Aorta (tissue), 5 donors: ENCODE results near the gene MAB21L1. TPM values are rescaled to one million over a fixed set of nuclear protein-coding genes. Genes with fewer than 3 reads are reported as not detected.

ENCODE experiments used
- ATAC-seq: fragments of 200-7000 bp; cut with Tn5 transposase; one replicate; pipeline ENCODE4 v1.9.1; 2022; ENCODE audit warnings: moderate library complexity; ENCODE audit not compliant: low FRiP score
- DNase-seq, 2 donors: peaks; one replicate each; pipeline ENCODE4 v3.0.0-alpha.2; 2020
- H3K27ac ChIP-seq, 2 donors: one replicate each; pipeline ENCODE4 v1.5.1; 2013; ENCODE audit warnings: low read length in 2 of 2, mild to moderate bottlenecking in 2 of 2, moderate library complexity in 2 of 2, control low read depth in 1 of 2, inconsistent platforms in 1 of 2, low read depth in 1 of 2
- H3K27me3 ChIP-seq, 2 donors: one replicate each; pipeline ENCODE4 v1.6.1; 2013; ENCODE audit warnings: control low read depth in 1 of 2, low read length in 1 of 2, mild to moderate bottlenecking in 1 of 2, moderate library complexity in 1 of 2; ENCODE audit not compliant: insufficient read depth in 2 of 2, control insufficient read depth in 1 of 2
- H3K36me3 ChIP-seq, 2 donors: one replicate each; pipeline ENCODE4 v1.6.1; 2013; ENCODE audit warnings: control low read depth in 1 of 2, low read length in 1 of 2, mild to moderate bottlenecking in 1 of 2; ENCODE audit not compliant: insufficient read depth in 2 of 2, control insufficient read depth in 1 of 2
- H3K4me1 ChIP-seq, 2 donors: one replicate each; pipeline ENCODE4 v1.6.1; 2013; ENCODE audit warnings: low read length in 2 of 2, control low read depth in 1 of 2, mild to moderate bottlenecking in 1 of 2, moderate library complexity in 1 of 2; ENCODE audit not compliant: insufficient read depth in 2 of 2, control insufficient read depth in 1 of 2
- H3K4me3 ChIP-seq, 2 donors: one replicate each; pipeline ENCODE4 v1.5.1; 2013; ENCODE audit warnings: low read length in 2 of 2, control low read depth in 1 of 2, mild to moderate bottlenecking in 1 of 2
- H3K9me3 ChIP-seq: one replicate; pipeline ENCODE4 v1.6.1; 2013; ENCODE audit warnings: mild to moderate bottlenecking, low read length; ENCODE audit not compliant: control insufficient read depth
- WGBS, 2 donors: extraction: QIAGEN DNeasy Blood & Tissue Kit; methylation state at CpG; one replicate each; pipeline ENCODE4 v1.1.7; 2013; 5-methylcytosine and 5-hydroxymethylcytosine counted together
- intact Hi-C, 2 donors: fragments of 100-400 bp; cut with DNase I; formaldehyde crosslinking; loops; one replicate each; pipeline versions ENCODE4 v1.14.2 to v1.15.0; 2022
- polyA plus RNA-seq, 2 donors: library from polyadenylated mRNA; stranded (reverse); fragments of 200-250 nt; gene quantifications; one replicate each; pipeline ENCODE4 v1.2.3, GENCODE V29; 2013
- total RNA-seq, 2 donors: library from RNA; stranded (reverse); fragmentation: NEBNext Ultra II Directional; extraction: Animal tissue kit (Norgen Biotek cat#: 25700); gene quantifications; one replicate each; pipeline ENCODE4 v1.2.1, GENCODE V29; 2021
- donor health status: healthy with polysubstance abuse.
- donor health status: Bipolar disorder and iron deficiency.
- donor health status: DM: no; HTN: no; CAD: no.
- donor health status: DM: no; HTN: no; CAD: no.
- donor health status: DM: yes; HTN: yes; CAD: no.

MAB21L1 gene
- total and polyA plus RNA-seq, 4 donors: 0.32 to 0.38 (median 0.36) TPM; not detected in 1

DNA sequence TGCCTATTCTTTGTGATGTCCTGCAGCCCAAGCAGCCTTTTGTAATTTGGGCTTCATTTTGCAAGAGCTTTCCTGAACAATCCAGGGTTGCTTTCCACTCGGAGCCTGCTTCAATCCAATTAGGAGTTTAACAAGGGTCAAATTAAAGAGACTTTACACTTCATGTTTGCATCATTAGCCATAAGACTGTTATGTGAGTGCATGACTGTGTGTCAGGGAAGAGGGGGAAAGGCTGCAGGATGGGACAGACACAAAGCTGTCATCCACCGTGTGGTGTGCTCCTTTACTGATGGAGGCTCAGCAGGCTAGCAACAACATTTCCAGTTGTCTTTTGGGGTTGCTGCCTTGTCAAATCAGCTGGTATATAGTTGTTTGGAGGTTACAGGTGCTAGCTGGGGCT is 23.7 kb upstream of the MAB21L1 start:
- Histone ChIP-seq H3K27ac (no peak overlapping the region), H3K4me3 (no peak overlapping the region), H3K36me3 (no peaks in the 10 kb centered on the region), H3K9me3 (no peaks in the 10 kb centered on the region), H3K4me1 (no peaks in the 10 kb centered on the region), H3K27me3 (no peaks in the 10 kb centered on the region)
- 77 to 80% methylated on average over 2 of the region's 2 CpGs for WGBS, 2 donors
- ATAC-seq (no peak), DNase-seq (no peak)
- intact Hi-C loops: no loop called here

DNA sequence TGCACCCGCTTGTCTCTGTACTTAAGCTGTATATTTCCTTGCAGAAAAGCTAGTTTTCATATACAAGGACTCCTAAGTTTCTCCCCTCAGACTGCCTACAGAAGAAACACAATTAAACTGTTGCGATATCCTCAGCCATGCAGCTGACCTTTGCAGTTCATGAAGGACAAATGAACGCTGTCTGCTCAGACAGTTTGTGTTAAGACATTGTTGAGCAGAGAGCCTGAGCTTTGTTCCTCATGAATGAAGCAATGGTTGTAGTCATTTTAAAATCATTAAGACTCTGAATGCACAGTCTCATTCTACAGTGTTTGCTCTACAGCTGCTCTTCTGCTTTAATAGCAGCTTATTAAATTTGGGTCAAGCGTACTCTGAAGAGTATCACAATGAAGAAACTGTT is 23.2 kb upstream of the MAB21L1 start:
- Histone ChIP-seq H3K27me3 (no peaks in the 10 kb centered on the region), H3K4me1 (no peaks in the 10 kb centered on the region), H3K4me3 (no peak overlapping the region), H3K27ac (no peak overlapping the region), H3K9me3 (no peaks in the 10 kb centered on the region), H3K36me3 (no peaks in the 10 kb centered on the region)
- ATAC-seq (no peak), DNase-seq (no peak)
- WGBS, 2 donors: 85 to 88% methylated on average over 4 of the region's 4 CpGs
- intact Hi-C loops: no loop called here

DNA sequence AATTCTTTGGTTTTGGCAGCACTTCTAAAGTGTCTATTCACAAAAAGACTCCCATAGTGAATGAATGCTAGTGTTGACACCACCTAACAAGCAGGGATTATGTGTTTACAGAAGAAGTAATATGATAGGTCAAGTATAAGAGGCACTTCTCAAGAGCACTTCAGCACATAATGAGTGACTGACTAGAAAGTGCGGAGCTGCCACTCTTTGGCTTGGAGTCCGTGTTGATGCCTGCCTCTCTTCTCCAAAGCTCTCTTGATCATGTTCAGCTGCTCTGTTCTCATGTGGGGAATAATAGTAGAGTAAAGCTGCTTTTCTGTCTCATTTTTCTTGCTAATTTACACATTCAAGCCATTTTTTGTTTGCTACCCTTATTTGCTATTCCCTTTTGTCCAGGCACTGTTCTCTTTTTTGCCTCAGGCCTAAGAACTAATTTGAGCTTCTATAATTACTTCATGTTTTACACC is 22.7 kb upstream of the MAB21L1 start:
- intact Hi-C loops: no loop called here
- no peaks in the 10 kb centered on the region for H3K36me3 ChIP-seq
- H3K4me3 ChIP-seq: no peak overlapping the region
- H3K4me1 ChIP-seq: no peaks in the 10 kb centered on the region
- DNase-seq: no peak
- H3K27ac ChIP-seq: no peak overlapping the region
- H3K9me3 ChIP-seq: no peaks in the 10 kb centered on the region
- H3K27me3 ChIP-seq: no peaks in the 10 kb centered on the region
- WGBS, 2 donors: 90% methylated on average over 2 of the region's 2 CpGs
- ATAC-seq: no peak

DNA sequence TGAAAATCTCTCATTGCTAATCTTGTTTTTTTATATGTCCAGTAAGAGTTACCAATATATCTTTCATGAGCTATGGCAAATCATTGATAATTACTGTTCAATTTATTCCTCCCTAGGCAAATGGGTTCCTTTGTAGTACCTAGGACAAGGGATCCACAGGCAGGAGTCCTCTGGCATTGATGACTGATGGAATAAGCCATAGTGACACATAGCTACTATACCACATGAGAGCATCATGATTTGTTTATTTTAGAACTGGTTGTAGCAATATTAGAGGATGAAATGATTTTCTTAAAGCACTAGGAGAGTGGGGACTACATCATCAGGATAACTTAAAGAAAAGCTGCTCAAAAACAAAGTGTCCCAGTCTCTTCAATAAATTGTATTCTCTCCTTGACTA is 21.7 kb upstream of the MAB21L1 start:
- Histone ChIP-seq H3K36me3 (no peaks in the 10 kb centered on the region), H3K4me3 (no peak overlapping the region), H3K4me1 (no peaks in the 10 kb centered on the region), H3K27me3 (no peaks in the 10 kb centered on the region), H3K9me3 (no peaks in the 10 kb centered on the region), H3K27ac (no peak overlapping the region)
- ATAC-seq (no peak), DNase-seq (no peak)
- intact Hi-C loops: no loop called here

DNA sequence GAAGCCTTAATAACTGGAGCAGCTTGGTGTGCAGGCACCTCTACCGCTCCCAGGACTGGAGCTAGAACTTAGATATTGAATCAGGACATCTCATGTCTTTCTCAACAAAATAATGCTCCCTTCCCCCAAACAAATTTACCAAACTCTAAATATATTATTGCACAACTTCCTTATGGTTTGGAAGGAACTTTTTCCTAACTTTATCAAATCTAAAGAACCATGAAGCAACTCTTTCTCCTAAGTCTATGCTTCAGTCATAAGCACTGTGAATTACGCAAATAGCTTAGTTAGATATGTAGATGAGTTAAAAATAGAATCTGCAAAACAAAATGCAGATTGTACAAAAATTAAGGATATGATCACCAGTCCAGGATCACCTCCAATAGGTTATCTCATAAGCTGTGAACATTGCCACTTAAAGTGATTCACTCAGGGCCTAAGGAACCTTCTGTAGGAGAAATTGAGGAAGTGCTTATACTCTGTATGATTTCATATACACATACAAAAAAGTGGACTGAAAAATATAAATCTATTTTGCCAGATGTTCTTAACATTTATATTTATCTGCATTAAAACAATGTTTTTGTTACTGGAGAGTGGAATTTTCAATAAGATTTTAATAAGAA is 20.4 kb upstream of the MAB21L1 start:
- WGBS, 2 donors: 92 to 96% methylated on average over 2 of the region's 2 CpGs
- no peak overlapping the region for H3K27ac ChIP-seq
- no peak overlapping the region for H3K4me3 ChIP-seq
- intact Hi-C loops: no loop called here
- no peaks in the 10 kb centered on the region for H3K36me3 ChIP-seq
- H3K9me3 ChIP-seq: no peaks in the 10 kb centered on the region
- H3K27me3 ChIP-seq: no peaks in the 10 kb centered on the region
- DNase-seq (no peak), ATAC-seq (no peak)
- no peaks in the 10 kb centered on the region for H3K4me1 ChIP-seq

DNA sequence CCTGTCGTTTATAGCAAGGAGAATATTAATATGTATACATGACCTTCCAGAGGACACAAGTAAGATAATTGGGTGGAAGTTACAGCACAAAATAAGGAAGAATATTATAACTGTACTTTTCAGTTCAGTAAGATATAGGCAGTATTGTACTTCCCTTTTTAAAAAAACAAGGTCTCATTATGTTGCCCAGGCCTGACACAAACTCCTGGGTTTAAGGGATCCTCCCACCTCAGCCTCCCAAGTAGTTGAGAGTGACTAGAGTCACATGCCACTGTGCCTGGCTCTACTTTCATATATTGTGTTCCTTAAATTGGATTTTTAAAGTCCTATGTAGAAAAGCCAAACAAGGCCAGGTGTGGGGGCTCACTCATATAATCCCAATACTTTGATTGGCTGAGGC is 19.5 kb upstream of the MAB21L1 start:
- H3K27me3 ChIP-seq: no peaks in the 10 kb centered on the region
- intact Hi-C loops: no loop called here
- WGBS, 2 donors: 83 to 93% methylated on average over 1 of the region's 1 CpG
- H3K9me3 ChIP-seq: no peaks in the 10 kb centered on the region
- H3K27ac ChIP-seq: no peak overlapping the region
- ATAC-seq (no peak), DNase-seq (no peak)
- no peaks in the 10 kb centered on the region for H3K36me3 ChIP-seq
- H3K4me3 ChIP-seq: no peak overlapping the region
- H3K4me1 ChIP-seq: no peaks in the 10 kb centered on the region

DNA sequence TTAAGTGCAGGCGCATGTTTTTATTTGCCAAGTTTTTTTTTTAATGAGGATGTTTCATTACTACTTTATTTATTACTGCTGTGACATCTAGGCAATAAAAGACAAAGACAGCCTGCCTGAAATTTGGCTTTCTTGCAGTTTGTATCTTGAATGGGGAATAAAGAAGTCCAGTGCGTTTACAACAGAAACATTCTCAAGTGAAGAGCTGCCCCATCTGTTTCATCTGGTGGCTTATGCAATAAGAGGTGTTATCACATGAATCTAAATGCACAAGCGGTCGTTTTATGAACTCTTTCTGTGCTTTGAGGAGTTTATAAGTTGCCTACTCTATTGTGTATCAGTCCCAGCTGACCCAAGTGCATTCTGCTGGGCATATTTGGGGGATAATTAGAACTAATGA is 12.6 kb upstream of the MAB21L1 start:
- Histone ChIP-seq H3K9me3 (no peaks in the 10 kb centered on the region), H3K27me3 (no peaks in the 10 kb centered on the region), H3K4me3 (no peak overlapping the region), H3K27ac (no peak overlapping the region), H3K4me1 (no peaks in the 10 kb centered on the region), H3K36me3 (no peaks in the 10 kb centered on the region)
- DNase-seq (no peak), ATAC-seq (no peak)
- 90 to 91% methylated on average over 4 of the region's 4 CpGs for WGBS, 2 donors
- intact Hi-C loops: no loop called here

DNA sequence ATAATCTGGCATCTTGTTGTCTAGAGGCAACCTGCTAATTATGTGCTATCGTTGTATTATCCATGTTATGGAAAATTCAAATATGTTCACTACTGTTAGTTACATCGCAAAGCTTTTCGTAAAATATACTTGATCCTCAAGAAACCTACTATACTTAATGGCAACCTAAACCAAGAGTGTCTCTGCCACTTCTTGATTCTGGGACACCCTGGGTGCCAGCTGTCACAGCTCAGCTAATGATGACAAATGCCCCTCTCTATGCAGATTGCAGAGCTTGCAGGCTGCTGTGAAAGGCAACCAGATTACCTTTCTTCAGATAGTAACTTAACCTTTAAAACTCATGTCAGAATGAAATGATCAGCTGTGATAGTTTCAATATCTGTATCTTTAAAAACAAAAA is 8.9 kb upstream of the MAB21L1 start:
- intact Hi-C loops: no loop called here
- no peaks in the 10 kb centered on the region for H3K4me1 ChIP-seq
- H3K9me3 ChIP-seq: no peaks in the 10 kb centered on the region
- H3K27me3 ChIP-seq: no peaks in the 10 kb centered on the region
- WGBS, 2 donors: 96 to 97% methylated on average over 3 of the region's 3 CpGs
- DNase-seq (no peak), ATAC-seq (no peak)
- no peaks in the 10 kb centered on the region for H3K36me3 ChIP-seq
- no peak overlapping the region for H3K4me3 ChIP-seq
- no peak overlapping the region for H3K27ac ChIP-seq

DNA sequence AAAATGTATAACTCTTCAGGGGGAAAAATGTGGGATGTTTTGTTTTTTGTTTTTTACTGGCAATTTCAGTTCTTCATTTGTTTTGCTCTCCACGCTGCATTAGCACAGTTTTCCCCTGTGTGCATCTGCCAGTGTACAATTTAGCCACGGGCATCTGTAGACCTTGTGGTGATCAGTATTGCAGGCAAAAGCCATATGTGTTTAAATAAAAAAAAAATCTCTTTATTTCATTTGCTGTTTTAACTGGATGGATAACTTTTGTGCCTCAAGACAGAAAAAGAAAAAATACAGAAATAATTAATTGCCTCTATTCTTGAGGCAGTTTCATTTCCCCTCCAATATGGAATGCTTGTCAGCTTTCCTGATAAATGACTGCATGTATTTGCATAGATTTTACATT is 7.9 kb upstream of the MAB21L1 start:
- no peak for ATAC-seq
- 89 to 96% methylated on average over 2 of the region's 2 CpGs for WGBS, 2 donors
- intact Hi-C loops: no loop called here
- Histone ChIP-seq H3K4me3 (no peak overlapping the region), H3K9me3 (no peaks in the 10 kb centered on the region), H3K27me3 (no peaks in the 10 kb centered on the region), H3K36me3 (no peaks in the 10 kb centered on the region), H3K27ac (no peak overlapping the region), H3K4me1 (no peaks in the 10 kb centered on the region)
- DNase-seq: no peak
